Right lobe of liver (tissue), 6 donors: Measurements from ENCODE around the gene BTBD6. TPM values are rescaled to one million over a fixed set of nuclear protein-coding genes. Genes with fewer than 3 reads are reported as not detected.

ENCODE experiments used
- ATAC-seq, 4 donors: fragments of 200-7000 bp; cut with Tn5 transposase; one replicate each; pipeline ENCODE4 v1.9.1; 2020; ENCODE audit warnings: mild to moderate bottlenecking in 4 of 4, moderate library complexity in 4 of 4
- DNase-seq, 3 donors: peaks; one replicate each; pipeline ENCODE4 v3.0.0-alpha.2; 2020
- H3K27ac ChIP-seq, 3 donors: fragments of 200-600 bp; one replicate each; pipeline ENCODE4 v1.8.0; 2022
- H3K27me3 ChIP-seq, 2 donors: fragments of 200-600 bp; one replicate each; pipeline ENCODE4 v1.8.0; 2022
- H3K36me3 ChIP-seq, 4 donors: fragments of 200-600 bp; sonication (generic) in 1 of 4; one replicate each; pipeline versions ENCODE4 v1.5.1 to v1.8.0; 2017 to 2022; ENCODE audit warnings: control low read depth in 1 of 4
- H3K4me1 ChIP-seq, 4 donors: fragments of 200-600 bp; sonication (generic) in 1 of 4; one replicate each; pipeline versions ENCODE4 v1.5.1 to v1.8.0; 2017 to 2022; ENCODE audit warnings: control low read depth in 1 of 4
- H3K4me3 ChIP-seq, 3 donors: fragments of 200-600 bp; one replicate each; pipeline ENCODE4 v1.8.0; 2022
- H3K9me3 ChIP-seq, 4 donors: fragments of 200-600 bp; sonication (generic) in 1 of 4; one replicate each; pipeline versions ENCODE4 v1.5.1 to v1.8.0; 2017 to 2022; ENCODE audit warnings: control low read depth in 1 of 4
- CTCF ChIP-seq, 4 donors: fragments of 200-600 bp in 3 of 4; fragments of 450-650 bp in 1 of 4; IDR thresholded peaks; one replicate each; pipeline versions ENCODE4 v1.5.1 to v1.8.0; 2016 to 2022; ENCODE audit warnings: antibody characterized with exemption in 4 of 4, mild to moderate bottlenecking in 2 of 4
- POLR2A ChIP-seq: fragments of 450-650 bp; IDR thresholded peaks from one replicate; pipeline ENCODE4 v1.6.1; 2017; ENCODE audit warnings: antibody characterized with exemption, mild to moderate bottlenecking
- WGBS: methylation state at CpG from one replicate; pipeline ENCODE4 v1.1.6; 2018; ENCODE audit warnings: low coverage, low lambda C conversion rate; ENCODE audit not compliant: insufficient coverage; ENCODE audit errors: missing lambda C conversion rate; 5-methylcytosine and 5-hydroxymethylcytosine counted together
- intact Hi-C, 2 donors: fragments of 100-400 bp; cut with DNase I; formaldehyde crosslinking; loops; one replicate each; pipeline versions ENCODE4 v1.11.2 to v1.14.1; 2022
- total RNA-seq, 6 experiments: library from RNA; depleted of rRNA in 2 of 6; stranded (reverse); fragments of >200 nt in 2 of 6; fragmentation: NEBNext Ultra II Directional in 3 of 6; extraction: Animal tissue kit (Norgen Biotek cat#: 25700) in 3 of 6; gene quantifications; one replicate each; pipeline versions ENCODE4 v1.1.0 to v1.2.4, GENCODE V29; 2016 to 2023
- donor health status: DM: no; HTN: yes; CAD: no.
- donor health status: DM: no; HTN: no; CAD: no.
- donor health status: DM: no; HTN: no; CAD: no.
- donor health status: DM: no; HTN: yes; CAD: no.
- donor health status: DM: no; HTN: yes; CAD: no.

Gene BTBD6
- total RNA-seq, 6 experiments from 2014 or later: 16.5 to 25.0 (median 17.7) TPM

DNA sequence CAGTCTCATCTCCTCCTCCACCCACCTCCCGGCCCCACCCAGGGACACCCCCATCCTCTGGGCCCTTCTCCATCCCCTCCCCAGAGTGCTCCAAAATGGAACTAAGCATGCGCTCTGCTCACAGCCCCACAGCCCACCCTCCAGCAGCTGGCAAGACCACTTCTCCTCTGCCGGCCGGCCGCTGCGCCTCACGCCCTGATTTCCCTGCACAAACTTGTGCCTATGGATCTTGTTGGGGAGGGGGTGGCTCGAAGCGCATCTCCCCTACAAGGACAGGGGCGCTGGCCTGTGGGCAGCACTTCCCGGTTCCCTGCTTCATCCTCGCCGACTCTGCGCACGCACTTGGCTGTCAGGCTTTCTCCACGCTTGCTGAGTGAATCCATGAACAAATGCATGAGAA is 47.7 kb upstream of the BTBD6 start:
- no peak for DNase-seq
- ATAC-seq: no peak
- intact Hi-C loops: loop anchor here (5.0 to 10.0 kb wide), 2 partner anchors 84 to 152 kb away; no protein-coding TSS in a partner anchor
- peaks cover 0 to 20% (median 9%) of the 10 kb centered on the region in 4 donors for H3K4me1 ChIP-seq
- H3K4me3 ChIP-seq: no peak overlapping the region
- H3K27ac ChIP-seq: no peak overlapping the region
- H3K9me3 ChIP-seq: no peaks in the 10 kb centered on the region
- no peak for TF ChIP-seq POLR2A
- 65% methylated on average over 10 of the region's 16 CpGs for WGBS
- H3K27me3 ChIP-seq: peaks cover 0 to 7% of the 10 kb centered on the region in 2 donors
- no peaks in the 10 kb centered on the region for H3K36me3 ChIP-seq

DNA sequence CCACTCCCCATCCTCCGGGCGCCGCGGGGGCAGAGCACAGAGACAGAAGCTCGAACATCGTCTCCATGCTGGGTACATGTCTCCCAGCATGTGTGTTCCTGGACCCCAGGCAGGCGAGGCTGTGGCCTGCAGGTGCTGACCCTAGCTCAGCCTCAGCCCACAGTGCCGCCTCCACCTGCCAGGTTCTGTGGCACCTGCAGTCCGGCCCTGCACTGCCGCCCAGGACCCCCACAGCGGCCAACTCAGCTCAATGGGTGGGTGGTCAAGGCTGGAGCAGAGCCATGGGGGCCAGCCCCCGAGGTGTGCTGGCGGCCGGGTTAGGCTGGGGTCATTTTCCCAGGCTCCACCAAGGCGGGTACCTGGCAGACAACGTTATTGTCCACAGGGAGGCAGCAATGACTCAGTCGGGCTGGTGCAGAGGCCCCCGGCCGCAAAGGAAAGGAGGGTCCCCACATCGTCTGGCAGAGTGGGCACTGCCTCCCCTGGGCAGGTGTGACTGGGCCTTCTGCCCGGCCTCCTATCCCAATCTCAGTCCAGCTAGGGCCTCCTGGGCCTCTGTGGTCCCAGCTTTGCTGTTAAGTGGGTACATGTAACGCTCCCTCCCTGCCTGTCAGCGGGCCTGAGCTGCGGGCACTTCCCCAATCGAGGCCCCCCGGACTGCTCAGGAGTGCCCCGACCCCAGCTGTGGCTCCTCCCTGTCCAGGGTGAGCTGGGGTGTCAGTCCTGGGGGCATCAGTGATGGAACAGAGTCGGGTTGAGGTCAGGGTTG is 47.0 kb upstream of the BTBD6 start:
- H3K27me3 ChIP-seq: peaks cover 0 to 4% of the 10 kb centered on the region in 2 donors
- no peak overlapping the region for H3K4me3 ChIP-seq
- TF ChIP-seq POLR2A: no peak
- TF ChIP-seq CTCF (IDR thresholded peaks at IDR 0.05): peak; percentile 2 to 24 (median 16)
- intact Hi-C loops: loop anchor here (5.0 to 10.0 kb wide), 2 partner anchors 83 to 151 kb away; no protein-coding TSS in a partner anchor
- no peaks in the 10 kb centered on the region for H3K36me3 ChIP-seq
- H3K9me3 ChIP-seq: no peaks in the 10 kb centered on the region
- 16% methylated on average over 8 of the region's 28 CpGs for WGBS
- H3K4me1 ChIP-seq: peaks cover 0 to 22% (median 8%) of the 10 kb centered on the region in 4 donors
- DNase-seq (no peak), ATAC-seq (no peak)
- H3K27ac ChIP-seq: no peak overlapping the region

DNA sequence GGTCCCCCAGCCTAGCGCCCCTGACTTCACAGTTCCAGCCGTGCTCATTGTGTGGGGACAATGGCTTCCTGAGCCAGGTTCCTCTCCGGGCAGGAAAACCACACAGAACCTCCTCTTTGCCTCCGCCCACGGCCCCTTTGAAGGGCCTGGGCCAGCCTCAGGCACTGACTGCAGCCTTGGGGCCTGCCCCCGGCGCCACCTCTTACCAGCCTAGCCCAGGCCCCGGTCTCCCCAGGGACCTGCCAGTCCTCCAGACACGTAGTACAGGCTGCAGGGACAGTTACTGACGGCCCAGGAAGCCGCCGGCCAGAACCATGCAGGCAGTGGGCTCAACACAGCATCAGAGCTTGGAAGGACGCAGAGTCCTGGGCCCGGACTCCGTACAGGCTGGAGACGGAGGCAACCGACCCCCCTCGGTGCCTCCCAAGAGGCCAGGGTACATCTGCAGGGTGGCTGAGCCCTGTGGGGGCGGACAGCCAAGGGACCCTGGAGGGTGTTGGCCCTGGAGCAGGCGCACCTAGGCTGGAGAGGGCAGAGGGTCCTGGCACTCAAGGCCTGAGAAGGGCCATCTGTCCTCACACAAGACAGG is 46.3 kb upstream of the BTBD6 start:
- Histone ChIP-seq H3K4me1 (peaks cover 0 to 22% (median 8%) of the 10 kb centered on the region in 4 donors), H3K4me3 (no peak overlapping the region), H3K27me3 (no peaks in the 10 kb centered on the region), H3K27ac (no peak overlapping the region), H3K36me3 (no peaks in the 10 kb centered on the region), H3K9me3 (no peaks in the 10 kb centered on the region)
- TF ChIP-seq CTCF (IDR thresholded peaks at IDR 0.05): no peak
- ATAC-seq: no peak
- WGBS: 20% methylated on average over 2 of the region's 20 CpGs
- DNase-seq: no peak
- intact Hi-C loops: loop anchor here (5.0 to 10.0 kb wide), 2 partner anchors 83 to 150 kb away; no protein-coding TSS in a partner anchor

DNA sequence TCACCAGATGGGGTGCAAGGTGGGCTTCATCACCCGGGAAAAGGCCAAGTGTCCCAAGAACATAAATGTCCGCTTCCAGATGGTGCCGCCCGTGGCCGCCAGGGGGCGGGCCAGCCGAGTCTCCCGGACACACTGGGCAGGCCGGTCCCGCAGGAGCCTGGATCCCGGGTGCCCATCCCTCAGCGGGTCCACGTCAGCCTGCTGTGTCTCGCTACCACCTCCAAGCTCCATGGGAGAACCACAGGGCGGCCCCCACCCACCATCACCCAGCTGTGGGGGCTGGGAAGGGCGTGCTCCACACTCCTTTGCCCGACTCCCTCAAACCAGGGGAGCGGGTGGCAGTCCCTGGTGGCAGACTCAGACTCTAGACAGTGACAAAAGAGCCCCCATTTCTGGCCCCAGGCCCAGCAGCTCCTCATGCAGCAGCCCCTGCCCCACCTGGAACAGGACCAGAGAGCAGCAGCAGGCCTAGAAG is 45.2 kb upstream of the BTBD6 start:
- H3K27ac ChIP-seq: no peak overlapping the region
- 20% methylated on average over 2 of the region's 18 CpGs for WGBS
- H3K4me3 ChIP-seq: no peak overlapping the region
- peak; percentile 75 to 83 (median 82) for DNase-seq
- peaks cover 0 to 22% (median 8%) of the 10 kb centered on the region in 4 donors for H3K4me1 ChIP-seq
- peak; percentile 46 to 58 (median 50) for ATAC-seq
- TF ChIP-seq POLR2A (no peak), CTCF (IDR thresholded peaks at IDR 0.05) (peak; percentile 90 to 96 (median 93))
- no peaks in the 10 kb centered on the region for H3K9me3 ChIP-seq
- intact Hi-C loops: loop anchor here (5.0 to 10.0 kb wide), 2 partner anchors 82 to 149 kb away; no protein-coding TSS in a partner anchor
- H3K36me3 ChIP-seq: no peaks in the 10 kb centered on the region
- no peaks in the 10 kb centered on the region for H3K27me3 ChIP-seq

GRCh38 chr14:105203701-105204100 is 44.6 kb upstream of the BTBD6 start:
- no peak overlapping the region for H3K4me3 ChIP-seq
- no peak overlapping the region for H3K27ac ChIP-seq
- ATAC-seq (no peak), DNase-seq (no peak)
- TF ChIP-seq CTCF (IDR thresholded peaks at IDR 0.05) (no peak), POLR2A (no peak)
- H3K27me3 ChIP-seq: no peaks in the 10 kb centered on the region
- no peaks in the 10 kb centered on the region for H3K36me3 ChIP-seq
- no CpG with 5 or more reads among the region's 6 CpGs for WGBS
- intact Hi-C loops: loop anchor here (5.0 to 10.0 kb wide), 2 partner anchors 81 to 149 kb away; no protein-coding TSS in a partner anchor
- no peaks in the 10 kb centered on the region for H3K9me3 ChIP-seq
- peaks cover 0 to 22% (median 8%) of the 10 kb centered on the region in 4 donors for H3K4me1 ChIP-seq
